ENCODE data around the gene KRT82.

The KRT82 gene

DNA sequence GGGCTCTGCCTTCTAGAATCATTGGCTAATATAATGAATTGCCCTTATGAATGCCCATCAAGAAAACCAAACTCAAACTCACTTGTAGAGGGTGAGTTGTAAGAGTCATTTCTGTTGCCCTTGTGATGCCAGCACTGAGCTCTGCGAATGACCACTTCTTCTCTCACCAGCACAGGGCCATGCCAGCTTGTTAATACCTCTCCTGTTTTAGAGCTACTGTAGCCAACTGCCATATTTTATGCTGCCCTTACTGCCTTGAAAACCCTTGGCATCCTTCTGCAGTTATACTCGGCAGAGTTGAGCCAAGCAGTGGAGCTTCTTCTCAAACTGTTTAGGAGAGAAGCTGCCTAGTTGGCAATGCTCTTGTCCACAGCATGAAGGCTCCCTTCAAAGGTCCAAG, 19.9 kb upstream of the KRT82 start:
- Histone ChIP-seq H3K4me1 (ENCODE audit: control extremely low read depth in 1 of 4, control insufficient read depth in 4 of 4, insufficient read depth in 4 of 4, low read length in 3 of 4) (no peaks in the 10 kb centered on the region), H3K27ac (ENCODE audit: insufficient read depth in 1 of 2, low read depth in 1 of 2, low read length in 2 of 2, poor library complexity in 1 of 2, severe bottlenecking in 2 of 2) (no peak overlapping the region), H3K36me3 (ENCODE audit: control insufficient read depth in 4 of 4, insufficient read depth in 4 of 4, low read length in 3 of 4) (no peaks in the 10 kb centered on the region), H3K27me3 (replicated peaks in 2 of 5; ENCODE audit: control insufficient read depth in 4 of 5, insufficient read depth in 5 of 5, low read length in 4 of 5) (peaks cover 0 to 27% (median 19%) of the 10 kb centered on the region in 5 experiments), H3K9me3 (ENCODE audit: control extremely low read depth in 1 of 5, control insufficient read depth in 4 of 5, insufficient read depth in 2 of 5, low read depth in 1 of 5, low read length in 4 of 5) (no peaks in the 10 kb centered on the region), H3K4me3 (ENCODE audit: control insufficient read depth in 1 of 7, extremely low read depth in 1 of 7, insufficient read depth in 4 of 7, low read depth in 2 of 7, low read length in 6 of 7) (no peak overlapping the region)
- WGBS (ENCODE audit: insufficient coverage) = 95% methylated on average over 2 of the region's 2 CpGs
- ChIA-PET POLR2A (no interaction called here), CTCF (interaction anchor here (2.9 kb wide), 1 partner anchor 13 kb away, joined by 9 read pairs; no protein-coding TSS in a partner anchor)
- no peak for DNase-seq

DNA sequence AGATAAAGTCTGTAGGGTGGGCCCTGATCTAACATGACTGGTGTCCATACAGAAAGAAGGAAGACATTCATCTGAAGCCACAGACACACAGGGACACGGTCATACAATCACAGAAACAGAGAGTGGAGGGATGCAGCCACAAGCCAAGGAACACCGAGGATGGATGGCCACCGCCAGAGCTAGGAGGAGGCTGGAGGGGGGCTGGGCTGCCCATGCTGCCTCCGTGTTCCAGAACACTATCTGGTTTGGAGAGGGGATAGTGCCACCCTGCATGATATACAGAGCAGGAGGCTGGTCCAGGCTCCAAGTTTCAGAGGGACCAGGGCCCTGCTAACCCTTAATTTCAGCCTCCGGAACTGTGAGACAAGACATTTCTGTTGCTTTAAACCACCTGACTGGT, 19.3 kb upstream of the KRT82 start:
- DNase-seq = no peak
- 85% methylated on average over 5 of the region's 5 CpGs for WGBS (ENCODE audit: insufficient coverage)
- Histone ChIP-seq H3K9me3 (ENCODE audit: control extremely low read depth in 1 of 5, control insufficient read depth in 4 of 5, insufficient read depth in 2 of 5, low read depth in 1 of 5, low read length in 4 of 5) (no peaks in the 10 kb centered on the region), H3K36me3 (ENCODE audit: control insufficient read depth in 4 of 4, insufficient read depth in 4 of 4, low read length in 3 of 4) (no peaks in the 10 kb centered on the region), H3K4me3 (ENCODE audit: control insufficient read depth in 1 of 7, extremely low read depth in 1 of 7, insufficient read depth in 4 of 7, low read depth in 2 of 7, low read length in 6 of 7) (no peak overlapping the region), H3K4me1 (ENCODE audit: control extremely low read depth in 1 of 4, control insufficient read depth in 4 of 4, insufficient read depth in 4 of 4, low read length in 3 of 4) (no peaks in the 10 kb centered on the region), H3K27ac (ENCODE audit: insufficient read depth in 1 of 2, low read depth in 1 of 2, low read length in 2 of 2, poor library complexity in 1 of 2, severe bottlenecking in 2 of 2) (no peak overlapping the region), H3K27me3 (replicated peaks in 2 of 5; ENCODE audit: control insufficient read depth in 4 of 5, insufficient read depth in 5 of 5, low read length in 4 of 5) (peaks cover 0 to 25% (median 17%) of the 10 kb centered on the region in 5 experiments)
- ChIA-PET POLR2A (no interaction called here), CTCF (interaction anchor here (2.9 kb wide), 1 partner anchor 12 kb away, joined by 9 read pairs; no protein-coding TSS in a partner anchor)

DNA sequence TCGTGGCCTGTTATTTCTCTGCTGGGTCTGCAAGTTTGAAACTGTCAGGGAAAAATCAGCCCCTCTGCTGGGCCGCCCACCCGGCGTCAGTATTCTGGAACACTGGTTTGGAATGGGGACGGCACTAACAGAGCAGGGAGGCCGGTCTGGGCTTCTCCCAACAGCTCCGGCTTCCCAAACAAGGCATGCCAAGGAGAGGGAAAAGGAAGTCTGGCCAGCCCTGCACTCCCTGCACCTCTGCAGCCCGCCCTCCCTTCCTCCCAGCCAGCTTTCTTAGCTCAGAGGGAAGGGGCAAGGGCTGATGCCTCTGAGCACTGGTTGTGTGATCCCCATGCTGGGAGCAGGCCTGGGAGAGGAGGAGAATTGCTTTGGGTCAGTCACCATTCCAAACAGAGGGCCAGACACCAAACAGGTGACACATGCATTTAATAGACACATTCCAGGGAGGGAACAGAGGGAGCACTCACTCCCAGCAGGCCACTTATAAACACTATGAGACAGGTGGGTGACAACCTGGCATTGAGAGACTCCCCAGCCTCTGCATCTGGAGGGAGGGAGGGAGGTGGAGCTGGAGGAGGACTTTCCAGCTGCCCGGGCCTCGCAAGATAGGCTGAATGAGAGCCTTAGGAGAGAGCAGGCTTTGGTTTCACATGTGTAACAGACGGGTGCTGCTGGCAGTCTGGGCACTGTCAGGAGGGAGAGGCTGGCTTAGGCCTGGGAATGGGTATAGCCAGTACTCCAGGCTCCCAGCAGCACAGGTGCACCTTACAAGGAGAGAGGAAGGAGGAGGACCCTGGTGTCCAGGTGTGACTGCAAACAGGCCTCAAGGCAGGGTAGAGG, 17.7 kb upstream of the KRT82 start:
- no peaks in the 10 kb centered on the region for H3K36me3 ChIP-seq (ENCODE audit: control insufficient read depth in 4 of 4, insufficient read depth in 4 of 4, low read length in 3 of 4)
- H3K4me1 ChIP-seq (ENCODE audit: control extremely low read depth in 1 of 4, control insufficient read depth in 4 of 4, insufficient read depth in 4 of 4, low read length in 3 of 4) = no peaks in the 10 kb centered on the region
- H3K27ac ChIP-seq (ENCODE audit: insufficient read depth in 1 of 2, low read depth in 1 of 2, low read length in 2 of 2, poor library complexity in 1 of 2, severe bottlenecking in 2 of 2) = no peak overlapping the region
- DNase-seq = no peak
- no peaks in the 10 kb centered on the region for H3K9me3 ChIP-seq (ENCODE audit: control extremely low read depth in 1 of 5, control insufficient read depth in 4 of 5, insufficient read depth in 2 of 5, low read depth in 1 of 5, low read length in 4 of 5)
- ChIA-PET POLR2A (no interaction called here), CTCF (no interaction called here)
- H3K27me3 ChIP-seq (replicated peaks in 2 of 5; ENCODE audit: control insufficient read depth in 4 of 5, insufficient read depth in 5 of 5, low read length in 4 of 5) = peaks cover 0 to 17% (median 9%) of the 10 kb centered on the region in 5 experiments
- no peak overlapping the region for H3K4me3 ChIP-seq (ENCODE audit: control insufficient read depth in 1 of 7, extremely low read depth in 1 of 7, insufficient read depth in 4 of 7, low read depth in 2 of 7, low read length in 6 of 7)
- WGBS (ENCODE audit: insufficient coverage) = 89% methylated on average over 10 of the region's 11 CpGs

DNA sequence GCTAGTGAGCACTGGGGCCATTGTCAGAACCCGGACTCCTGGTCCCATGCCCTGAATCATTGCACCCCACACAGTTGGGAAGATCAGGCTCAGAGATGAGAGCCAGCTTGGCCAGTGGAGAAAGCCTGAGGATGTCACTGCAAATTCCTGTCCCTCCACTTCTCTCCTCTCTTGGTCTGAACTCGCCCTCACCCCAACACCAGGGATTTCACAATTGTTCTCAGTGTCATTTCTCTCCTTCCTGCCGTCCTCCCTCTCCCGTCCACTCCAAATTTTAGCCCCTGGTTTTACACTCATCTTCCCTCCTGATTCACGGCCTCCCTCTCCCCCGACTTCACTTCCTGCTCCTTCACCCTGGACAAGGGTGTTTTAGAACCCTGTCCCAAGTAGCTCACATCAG, 16.9 kb upstream of the KRT82 start:
- Histone ChIP-seq H3K27me3 (replicated peaks in 2 of 5; ENCODE audit: control insufficient read depth in 4 of 5, insufficient read depth in 5 of 5, low read length in 4 of 5) (peaks cover 0 to 14% (median 4%) of the 10 kb centered on the region in 5 experiments), H3K9me3 (ENCODE audit: control extremely low read depth in 1 of 5, control insufficient read depth in 4 of 5, insufficient read depth in 2 of 5, low read depth in 1 of 5, low read length in 4 of 5) (no peaks in the 10 kb centered on the region), H3K4me3 (ENCODE audit: control insufficient read depth in 1 of 7, extremely low read depth in 1 of 7, insufficient read depth in 4 of 7, low read depth in 2 of 7, low read length in 6 of 7) (no peak overlapping the region), H3K4me1 (ENCODE audit: control extremely low read depth in 1 of 4, control insufficient read depth in 4 of 4, insufficient read depth in 4 of 4, low read length in 3 of 4) (no peaks in the 10 kb centered on the region), H3K27ac (ENCODE audit: insufficient read depth in 1 of 2, low read depth in 1 of 2, low read length in 2 of 2, poor library complexity in 1 of 2, severe bottlenecking in 2 of 2) (no peak overlapping the region), H3K36me3 (ENCODE audit: control insufficient read depth in 4 of 4, insufficient read depth in 4 of 4, low read length in 3 of 4) (no peaks in the 10 kb centered on the region)
- WGBS (ENCODE audit: insufficient coverage) = 83% methylated on average over 6 of the region's 6 CpGs
- DNase-seq = no peak
- ChIA-PET POLR2A (no interaction called here), CTCF (no interaction called here)

DNA sequence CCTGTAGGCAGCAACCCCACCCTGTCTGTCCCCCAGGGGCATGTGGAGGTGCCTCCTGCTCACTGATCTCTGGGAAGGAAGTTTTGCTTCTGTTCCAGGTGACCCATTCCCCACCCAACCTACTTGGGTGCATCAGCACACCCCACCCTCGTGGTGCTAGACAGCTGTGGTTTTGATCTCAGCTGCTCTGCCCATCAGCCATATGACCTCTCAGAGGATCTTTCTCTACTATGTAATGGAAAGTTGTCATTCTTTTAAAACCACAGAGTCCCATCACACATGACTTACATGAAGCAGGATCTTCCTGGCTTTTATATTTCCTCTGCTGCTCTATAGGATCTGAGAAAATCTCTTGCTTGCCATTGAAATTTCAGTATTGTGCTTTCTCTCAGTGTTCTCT, 13.5 kb upstream of the KRT82 start:
- no peaks in the 10 kb centered on the region for H3K9me3 ChIP-seq (ENCODE audit: control extremely low read depth in 1 of 5, control insufficient read depth in 4 of 5, insufficient read depth in 2 of 5, low read depth in 1 of 5, low read length in 4 of 5)
- no CpG with 5 or more reads among the region's 1 CpG for WGBS (ENCODE audit: insufficient coverage)
- H3K4me3 ChIP-seq (ENCODE audit: control insufficient read depth in 1 of 7, extremely low read depth in 1 of 7, insufficient read depth in 4 of 7, low read depth in 2 of 7, low read length in 6 of 7) = no peak overlapping the region
- DNase-seq = no peak
- ChIA-PET CTCF (no interaction called here), POLR2A (no interaction called here)
- no peak overlapping the region for H3K27ac ChIP-seq (ENCODE audit: insufficient read depth in 1 of 2, low read depth in 1 of 2, low read length in 2 of 2, poor library complexity in 1 of 2, severe bottlenecking in 2 of 2)
- H3K27me3 ChIP-seq (replicated peaks in 2 of 5; ENCODE audit: control insufficient read depth in 4 of 5, insufficient read depth in 5 of 5, low read length in 4 of 5) = peaks cover 0 to 16% (median 6%) of the 10 kb centered on the region in 5 experiments
- H3K4me1 ChIP-seq (ENCODE audit: control extremely low read depth in 1 of 4, control insufficient read depth in 4 of 4, insufficient read depth in 4 of 4, low read length in 3 of 4) = no peaks in the 10 kb centered on the region
- no peaks in the 10 kb centered on the region for H3K36me3 ChIP-seq (ENCODE audit: control insufficient read depth in 4 of 4, insufficient read depth in 4 of 4, low read length in 3 of 4)

DNA sequence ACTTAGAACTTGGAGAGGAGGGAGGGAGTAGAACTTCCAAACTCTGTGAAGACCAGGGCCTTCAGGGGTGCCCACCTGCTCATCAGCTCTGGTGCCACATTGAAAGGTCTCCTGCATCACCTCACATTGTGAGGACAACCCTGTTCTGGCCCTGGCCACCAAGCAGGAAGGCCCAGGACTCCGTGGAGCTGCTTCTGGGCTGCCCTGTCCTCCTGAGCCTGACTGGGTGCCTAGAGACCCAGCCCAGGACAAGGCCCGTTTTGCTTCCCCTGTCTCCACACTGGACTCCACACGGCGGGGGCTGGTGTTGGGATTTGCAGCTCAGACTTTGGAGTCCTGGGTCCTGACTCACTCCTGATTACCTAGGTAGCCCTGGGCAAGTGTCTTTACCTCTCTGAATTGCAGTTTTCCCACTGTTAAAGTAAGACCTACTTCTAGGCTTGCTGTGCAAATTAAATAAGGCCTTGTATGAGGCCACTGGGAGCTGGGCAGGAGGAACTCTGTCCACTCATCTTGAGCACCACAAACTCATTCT, 12.5 kb upstream of the KRT82 start:
- CTCF ChIA-PET = interaction anchor here (1.4 kb wide), 1 partner anchor 9 kb away, joined by 5 read pairs; no protein-coding TSS in a partner anchor
- no peak for DNase-seq

DNA sequence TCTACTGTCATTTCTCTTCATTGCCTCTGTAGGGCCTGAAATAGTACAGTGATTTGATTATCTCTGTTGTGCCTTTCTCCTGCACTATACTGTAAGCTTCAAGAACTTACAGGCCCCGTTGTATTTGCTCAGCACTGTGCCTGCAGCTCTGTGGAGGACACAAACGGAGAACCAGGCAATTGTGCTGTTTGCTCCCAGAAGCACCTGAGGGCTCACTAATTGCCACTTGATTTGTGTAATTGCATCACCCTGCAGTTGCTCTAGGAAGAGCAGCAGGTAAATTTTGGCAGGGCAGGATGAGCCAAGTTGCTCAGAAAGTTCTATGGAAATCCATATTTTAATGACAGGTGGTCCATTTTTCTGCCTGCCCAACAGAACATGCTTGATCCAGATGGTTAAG, 11.6 kb upstream of the KRT82 start:
- Histone ChIP-seq H3K4me3 (ENCODE audit: control insufficient read depth in 1 of 7, extremely low read depth in 1 of 7, insufficient read depth in 4 of 7, low read depth in 2 of 7, low read length in 6 of 7) (no peak overlapping the region), H3K27me3 (replicated peaks in 2 of 5; ENCODE audit: control insufficient read depth in 4 of 5, insufficient read depth in 5 of 5, low read length in 4 of 5) (peaks cover 0 to 11% (median 6%) of the 10 kb centered on the region in 5 experiments), H3K27ac (ENCODE audit: insufficient read depth in 1 of 2, low read depth in 1 of 2, low read length in 2 of 2, poor library complexity in 1 of 2, severe bottlenecking in 2 of 2) (no peak overlapping the region), H3K36me3 (ENCODE audit: control insufficient read depth in 4 of 4, insufficient read depth in 4 of 4, low read length in 3 of 4) (no peaks in the 10 kb centered on the region), H3K4me1 (ENCODE audit: control extremely low read depth in 1 of 4, control insufficient read depth in 4 of 4, insufficient read depth in 4 of 4, low read length in 3 of 4) (no peaks in the 10 kb centered on the region), H3K9me3 (ENCODE audit: control extremely low read depth in 1 of 5, control insufficient read depth in 4 of 5, insufficient read depth in 2 of 5, low read depth in 1 of 5, low read length in 4 of 5) (no peaks in the 10 kb centered on the region)
- ChIA-PET CTCF (interaction anchor here (1.4 kb wide), 1 partner anchor 10 kb away, joined by 5 read pairs; no protein-coding TSS in a partner anchor), POLR2A (no interaction called here)
- DNase-seq = no peak
- 100% methylated on average over 2 of the region's 2 CpGs for WGBS (ENCODE audit: insufficient coverage)

More for the DNA sequence above, 12.5 kb upstream of the KRT82 start:
- peaks cover 0 to 16% (median 6%) of the 10 kb centered on the region in 5 experiments for H3K27me3 ChIP-seq (replicated peaks in 2 of 5; ENCODE audit: control insufficient read depth in 4 of 5, insufficient read depth in 5 of 5, low read length in 4 of 5)
- no peak overlapping the region for H3K27ac ChIP-seq (ENCODE audit: insufficient read depth in 1 of 2, low read depth in 1 of 2, low read length in 2 of 2, poor library complexity in 1 of 2, severe bottlenecking in 2 of 2)
- H3K4me3 ChIP-seq (ENCODE audit: control insufficient read depth in 1 of 7, extremely low read depth in 1 of 7, insufficient read depth in 4 of 7, low read depth in 2 of 7, low read length in 6 of 7) = no peak overlapping the region
- no peaks in the 10 kb centered on the region for H3K36me3 ChIP-seq (ENCODE audit: control insufficient read depth in 4 of 4, insufficient read depth in 4 of 4, low read length in 3 of 4)
- POLR2A ChIA-PET = no interaction called here
- H3K9me3 ChIP-seq (ENCODE audit: control extremely low read depth in 1 of 5, control insufficient read depth in 4 of 5, insufficient read depth in 2 of 5, low read depth in 1 of 5, low read length in 4 of 5) = no peaks in the 10 kb centered on the region
- 92% methylated on average over 4 of the region's 4 CpGs for WGBS (ENCODE audit: insufficient coverage)
- H3K4me1 ChIP-seq (ENCODE audit: control extremely low read depth in 1 of 4, control insufficient read depth in 4 of 4, insufficient read depth in 4 of 4, low read length in 3 of 4) = no peaks in the 10 kb centered on the region

All from common myeloid progenitor, CD34-positive (primary cell).